Measurements from ENCODE around the gene S100A6. TPM values are rescaled to one million over a fixed set of nuclear protein-coding genes. Genes with fewer than 3 reads are reported as not detected.

Gene S100A6
- total RNA-seq, 1 experiment from 2014 or later, result 106 TPM

DNA sequence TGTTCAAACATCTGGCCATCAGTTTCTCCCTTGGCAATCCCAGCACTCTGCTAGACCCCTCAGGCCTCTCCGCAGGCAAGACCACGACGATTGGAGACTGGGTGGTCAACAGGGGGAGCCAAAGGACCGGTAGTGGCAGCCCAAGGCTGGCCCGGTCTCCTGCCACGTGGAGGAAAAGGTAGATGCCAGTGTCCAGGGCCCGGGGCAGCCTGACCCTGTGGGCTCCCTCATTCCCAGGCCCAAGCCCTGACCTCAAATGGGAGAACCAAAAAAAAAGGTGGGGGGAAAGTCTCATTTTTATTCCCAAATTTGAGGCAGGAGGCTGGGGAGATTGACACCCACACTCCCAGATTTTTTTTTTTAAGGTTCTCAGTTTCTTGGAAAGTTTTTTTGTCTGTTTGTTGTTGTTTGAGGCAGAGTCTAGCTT is 24.8 kb downstream of the S100A6 start:
- BruUV-seq (replicated peaks), result no TSS peak
- Histone ChIP-seq H3K27ac (ENCODE audit: low read depth, low read length, poor library complexity, severe bottlenecking) (no peak overlapping the region), H3K9me3 (ENCODE audit: low read depth, low read length, poor library complexity, severe bottlenecking) (no peaks in the 10 kb centered on the region), H3K36me3 (ENCODE audit: insufficient read depth, low read length, poor library complexity, severe bottlenecking) (no peaks in the 10 kb centered on the region), H3K4me3 (ENCODE audit: low read depth, low read length, poor library complexity, severe bottlenecking) (no peak overlapping the region), H3K27me3 (replicated peaks; ENCODE audit: insufficient read depth, low read depth, low read length, poor library complexity) (no peaks in the 10 kb centered on the region), H3K4me1 (ENCODE audit: insufficient read depth, low read length, poor library complexity, severe bottlenecking) (no peaks in the 10 kb centered on the region)
- peak; percentile 81 for DNase-seq (ENCODE audit: low spot score)
- POLR2A ChIA-PET (ENCODE audit: low non-redundant PET), result no interaction called here
- TF ChIP-seq, protein P1, sequence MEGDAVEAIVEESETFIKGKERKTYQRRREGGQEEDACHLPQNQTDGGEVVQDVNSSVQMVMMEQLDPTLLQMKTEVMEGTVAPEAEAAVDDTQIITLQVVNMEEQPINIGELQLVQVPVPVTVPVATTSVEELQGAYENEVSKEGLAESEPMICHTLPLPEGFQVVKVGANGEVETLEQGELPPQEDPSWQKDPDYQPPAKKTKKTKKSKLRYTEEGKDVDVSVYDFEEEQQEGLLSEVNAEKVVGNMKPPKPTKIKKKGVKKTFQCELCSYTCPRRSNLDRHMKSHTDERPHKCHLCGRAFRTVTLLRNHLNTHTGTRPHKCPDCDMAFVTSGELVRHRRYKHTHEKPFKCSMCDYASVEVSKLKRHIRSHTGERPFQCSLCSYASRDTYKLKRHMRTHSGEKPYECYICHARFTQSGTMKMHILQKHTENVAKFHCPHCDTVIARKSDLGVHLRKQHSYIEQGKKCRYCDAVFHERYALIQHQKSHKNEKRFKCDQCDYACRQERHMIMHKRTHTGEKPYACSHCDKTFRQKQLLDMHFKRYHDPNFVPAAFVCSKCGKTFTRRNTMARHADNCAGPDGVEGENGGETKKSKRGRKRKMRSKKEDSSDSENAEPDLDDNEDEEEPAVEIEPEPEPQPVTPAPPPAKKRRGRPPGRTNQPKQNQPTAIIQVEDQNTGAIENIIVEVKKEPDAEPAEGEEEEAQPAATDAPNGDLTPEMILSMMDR (conservative IDR thresholded peaks at IDR 0.05; ENCODE audit: low read depth, low read length), result peak; percentile 95
- TF ChIP-seq EZH2 (IDR thresholded peaks at IDR 0.05; ENCODE audit: borderline replicate concordance, low read depth, low read length, poor library complexity, severe bottlenecking), result no peak
- CTCF ChIA-PET, result interaction anchor here (0.7 to 1.9 kb wide), 6 partner anchors 10 to 107 kb away, joined by 3 to 7 read pairs (median 4); no protein-coding TSS in a partner anchor
- intact Hi-C loops (cut with micrococcal nuclease; ENCODE audit: unreplicated experiment), result loop anchor here (1.0 to 10.0 kb wide), 6 partner anchors 58 to 474 kb away; partner anchors contain the start of genes ILF2, RAB13, S100A14 and SLC27A3

DNA sequence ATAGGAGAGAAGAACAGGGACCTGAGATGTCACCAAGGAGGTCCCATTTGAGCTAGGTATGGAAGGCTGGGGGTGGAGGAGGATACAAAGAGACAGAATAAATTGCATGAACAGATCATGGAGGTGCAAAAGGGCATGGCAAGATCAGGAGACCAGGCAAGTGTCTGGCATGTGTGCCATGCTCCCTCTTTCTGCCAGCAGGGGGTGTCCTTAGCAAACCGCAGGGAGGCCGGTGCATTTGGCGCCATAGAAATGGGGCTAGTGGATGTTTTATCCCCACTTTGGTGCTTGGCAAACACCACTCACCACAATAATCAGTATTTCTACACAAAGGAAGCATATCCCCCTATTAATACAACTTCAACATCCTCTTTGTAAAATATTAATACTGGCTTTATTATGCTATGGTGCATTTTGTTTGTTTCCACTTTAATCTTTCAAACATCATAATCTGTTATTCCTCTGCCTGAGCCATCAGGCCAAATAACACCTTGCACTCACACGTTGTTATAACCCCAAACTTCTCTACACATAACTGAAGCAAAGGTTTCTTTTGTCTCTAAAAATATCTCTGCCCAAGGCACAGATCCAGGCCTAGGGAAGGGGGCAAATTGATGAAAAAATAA is 25.9 kb downstream of the S100A6 start:
- DNase-seq (ENCODE audit: low spot score), result peak; percentile 76
- intact Hi-C loops (cut with micrococcal nuclease; ENCODE audit: unreplicated experiment), result loop anchor here (2.0 to 10.0 kb wide), 5 partner anchors 59 to 475 kb away; partner anchors contain the start of genes ILF2, RAB13, S100A14 and SLC27A3
- TF ChIP-seq, protein P1 (conservative IDR thresholded peaks at IDR 0.05; ENCODE audit: low read depth, low read length), result peak; percentile 80
- TF ChIP-seq EZH2 (IDR thresholded peaks at IDR 0.05; ENCODE audit: borderline replicate concordance, low read depth, low read length, poor library complexity, severe bottlenecking), result no peak
- Histone ChIP-seq H3K4me3 (ENCODE audit: low read depth, low read length, poor library complexity, severe bottlenecking) (no peak overlapping the region), H3K9me3 (ENCODE audit: low read depth, low read length, poor library complexity, severe bottlenecking) (no peaks in the 10 kb centered on the region), H3K27me3 (replicated peaks; ENCODE audit: insufficient read depth, low read depth, low read length, poor library complexity) (no peaks in the 10 kb centered on the region), H3K36me3 (ENCODE audit: insufficient read depth, low read length, poor library complexity, severe bottlenecking) (no peaks in the 10 kb centered on the region), H3K27ac (ENCODE audit: low read depth, low read length, poor library complexity, severe bottlenecking) (no peak overlapping the region), H3K4me1 (ENCODE audit: insufficient read depth, low read length, poor library complexity, severe bottlenecking) (no peaks in the 10 kb centered on the region)
- BruUV-seq (replicated peaks), result no TSS peak
- ChIA-PET CTCF (interaction anchor here (1.4 kb wide), 1 partner anchor 108 kb away, joined by 7 read pairs; no protein-coding TSS in a partner anchor), POLR2A (ENCODE audit: low non-redundant PET) (no interaction called here)

DNA sequence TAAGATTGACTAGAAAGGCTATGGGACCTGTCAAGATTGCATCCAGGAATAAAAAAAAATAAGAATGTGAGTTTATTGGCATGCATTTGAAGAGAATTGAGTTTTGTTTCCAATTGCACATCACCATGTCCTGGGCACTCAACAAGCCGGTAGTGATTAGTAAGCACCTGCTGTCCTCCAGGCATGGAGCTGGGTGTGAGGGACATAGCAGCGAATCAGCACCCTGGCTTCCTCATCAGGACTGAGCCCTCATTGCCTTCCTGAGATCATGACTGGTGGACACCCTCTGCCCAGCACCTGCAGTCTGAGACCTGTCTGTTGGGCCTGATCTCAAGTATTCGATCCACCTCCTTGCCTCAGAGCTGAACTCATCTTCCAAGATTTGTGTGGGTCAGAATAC is 26.8 kb downstream of the S100A6 start:
- ChIA-PET CTCF (no interaction called here), POLR2A (ENCODE audit: low non-redundant PET) (no interaction called here)
- DNase-seq (ENCODE audit: low spot score), result no peak

More for the DNA sequence above, 26.8 kb downstream of the S100A6 start:
- Histone ChIP-seq H3K9me3 (ENCODE audit: low read depth, low read length, poor library complexity, severe bottlenecking) (no peaks in the 10 kb centered on the region), H3K4me1 (ENCODE audit: insufficient read depth, low read length, poor library complexity, severe bottlenecking) (no peaks in the 10 kb centered on the region), H3K4me3 (ENCODE audit: low read depth, low read length, poor library complexity, severe bottlenecking) (no peak overlapping the region), H3K27ac (ENCODE audit: low read depth, low read length, poor library complexity, severe bottlenecking) (no peak overlapping the region), H3K27me3 (replicated peaks; ENCODE audit: insufficient read depth, low read depth, low read length, poor library complexity) (no peaks in the 10 kb centered on the region), H3K36me3 (ENCODE audit: insufficient read depth, low read length, poor library complexity, severe bottlenecking) (no peaks in the 10 kb centered on the region)
- TF ChIP-seq, protein P1 (conservative IDR thresholded peaks at IDR 0.05; ENCODE audit: low read depth, low read length), result no peak
- no peak for TF ChIP-seq EZH2 (IDR thresholded peaks at IDR 0.05; ENCODE audit: borderline replicate concordance, low read depth, low read length, poor library complexity, severe bottlenecking)
- no TSS peak for BruUV-seq (replicated peaks)
- intact Hi-C loops (cut with micrococcal nuclease; ENCODE audit: unreplicated experiment), result no loop called here
